ENCODE measurements around the gene C13orf46.

Gene C13orf46

DNA sequence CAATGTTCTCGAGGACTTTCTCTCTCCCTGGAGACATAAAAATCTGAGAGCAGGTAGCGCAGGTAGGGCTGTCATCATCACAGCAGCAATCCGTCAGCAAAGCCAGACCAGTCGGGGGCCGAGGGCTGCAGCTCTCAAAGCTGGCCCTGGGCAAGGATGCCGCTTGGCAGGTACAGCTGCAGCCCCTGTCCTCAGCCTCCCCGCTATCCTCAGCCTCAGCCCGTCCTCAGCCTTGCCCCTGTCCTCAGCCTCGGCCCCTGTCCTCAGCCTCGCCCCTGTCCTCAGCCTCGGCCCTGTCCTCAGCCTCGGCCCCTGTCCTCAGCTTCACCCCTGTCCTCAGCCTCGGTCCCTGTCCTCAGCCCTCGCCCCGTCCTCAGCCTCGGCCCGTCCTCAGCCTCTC, 10.9 kb downstream of the C13orf46 start:
- Histone ChIP-seq H3K27me3 (ENCODE audit: insufficient read depth, insufficient read length) (no peaks in the 10 kb centered on the region), H3K4me3 (ENCODE audit: insufficient read length, low read depth) (no peak overlapping the region), H3K36me3 (ENCODE audit: insufficient read depth, insufficient read length, low read length) (no peaks in the 10 kb centered on the region), H3K9ac (ENCODE audit: insufficient read length, low read depth) (no peak overlapping the region), H3K4me1 (ENCODE audit: insufficient read depth, insufficient read length) (no peaks in the 10 kb centered on the region), H3K9me3 (ENCODE audit: insufficient read depth, low read length) (peaks cover 35% of the 10 kb centered on the region)
- TF ChIP-seq YY1 (IDR thresholded peaks at IDR 0.05; ENCODE audit: insufficient read depth, insufficient read length) (no peak), SUZ12 (IDR thresholded peaks at IDR 0.05; ENCODE audit: extremely low read depth, insufficient read depth, insufficient read length) (no peak), ZNF274 (IDR thresholded peaks at IDR 0.05; ENCODE audit: low read depth, low read length) (no peak)
- DNase-seq (ENCODE audit: low read depth, low spot score): no peak

GRCh38 chr13:113962386-113962785, 11.5 kb downstream of the C13orf46 start:
- Histone ChIP-seq H3K4me3 (ENCODE audit: insufficient read length, low read depth) (no peak overlapping the region), H3K9me3 (ENCODE audit: insufficient read depth, low read length) (peaks cover 41% of the 10 kb centered on the region), H3K27me3 (ENCODE audit: insufficient read depth, insufficient read length) (no peaks in the 10 kb centered on the region), H3K36me3 (ENCODE audit: insufficient read depth, insufficient read length, low read length) (no peaks in the 10 kb centered on the region), H3K4me1 (ENCODE audit: insufficient read depth, insufficient read length) (no peaks in the 10 kb centered on the region), H3K9ac (ENCODE audit: insufficient read length, low read depth) (no peak overlapping the region)
- no peak for DNase-seq (ENCODE audit: low read depth, low spot score)
- TF ChIP-seq ZNF274 (IDR thresholded peaks at IDR 0.05; ENCODE audit: low read depth, low read length) (no peak), YY1 (IDR thresholded peaks at IDR 0.05; ENCODE audit: insufficient read depth, insufficient read length) (no peak)

DNA sequence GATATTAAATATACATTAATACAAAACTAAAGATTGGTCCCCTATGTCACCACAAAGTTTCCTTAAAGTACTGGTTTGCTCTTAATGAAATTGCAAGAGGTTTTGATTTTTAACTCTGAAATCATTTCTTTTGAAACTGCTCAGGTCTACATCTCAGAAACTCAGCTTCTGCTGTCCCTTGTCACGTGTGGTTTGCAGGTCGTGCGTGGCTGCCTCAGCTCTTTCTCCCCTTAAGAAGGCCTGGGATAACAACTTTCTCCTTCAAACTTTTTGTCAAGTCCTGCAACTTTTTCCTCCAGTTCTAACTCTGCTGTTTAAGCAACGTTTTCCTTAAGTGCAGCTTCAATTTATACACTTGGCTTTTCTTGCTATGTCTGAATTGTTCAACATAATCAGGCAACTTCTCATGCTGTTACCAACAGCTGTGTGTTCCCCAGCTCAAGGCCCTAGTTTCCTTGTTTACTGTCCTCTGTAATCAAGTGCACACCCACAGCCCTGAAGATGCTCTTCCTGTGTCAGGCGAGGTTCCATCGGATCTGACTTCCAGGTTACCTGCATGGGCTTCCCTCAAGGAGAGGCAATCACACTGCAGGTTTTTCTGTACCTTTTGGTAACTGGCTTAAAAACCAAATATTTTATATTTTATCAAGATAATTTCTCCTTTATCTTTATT, 13.5 kb downstream of the C13orf46 start:
- Histone ChIP-seq H3K27me3 (ENCODE audit: insufficient read depth, insufficient read length) (peaks cover 3% of the 10 kb centered on the region), H3K4me3 (ENCODE audit: insufficient read length, low read depth) (no peak overlapping the region), H3K36me3 (ENCODE audit: insufficient read depth, insufficient read length, low read length) (no peaks in the 10 kb centered on the region), H3K9me3 (ENCODE audit: insufficient read depth, low read length) (peaks cover 48% of the 10 kb centered on the region), H3K4me1 (ENCODE audit: insufficient read depth, insufficient read length) (no peaks in the 10 kb centered on the region), H3K9ac (ENCODE audit: insufficient read length, low read depth) (no peak overlapping the region)
- no peak for DNase-seq (ENCODE audit: low read depth, low spot score)
- TF ChIP-seq YY1 (IDR thresholded peaks at IDR 0.05; ENCODE audit: insufficient read depth, insufficient read length) (no peak), SUZ12 (IDR thresholded peaks at IDR 0.05; ENCODE audit: extremely low read depth, insufficient read depth, insufficient read length) (no peak)

DNA sequence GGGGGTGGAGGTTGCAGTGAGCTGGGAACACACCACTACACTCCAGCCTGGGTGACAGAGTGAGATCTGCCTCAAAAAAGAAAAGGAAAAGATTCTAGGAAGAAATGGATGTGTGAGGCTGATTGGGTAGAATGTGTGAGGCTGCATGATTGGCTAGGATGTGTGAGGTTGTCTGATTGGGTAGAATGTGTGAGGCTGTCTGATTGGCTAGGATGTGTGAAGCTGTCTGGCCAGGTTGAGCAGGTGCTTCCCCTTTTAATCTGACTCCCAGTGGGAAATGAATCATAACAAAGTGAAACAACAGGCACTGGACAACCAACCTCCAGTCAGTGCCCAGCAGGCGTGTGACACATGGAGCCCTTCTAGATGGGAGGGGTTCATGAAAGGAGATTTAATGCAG, 14.7 kb downstream of the C13orf46 start:
- Histone ChIP-seq H3K4me3 (ENCODE audit: insufficient read length, low read depth) (no peak overlapping the region), H3K27me3 (ENCODE audit: insufficient read depth, insufficient read length) (peaks cover 8% of the 10 kb centered on the region), H3K9me3 (ENCODE audit: insufficient read depth, low read length) (peaks cover 54% of the 10 kb centered on the region), H3K36me3 (ENCODE audit: insufficient read depth, insufficient read length, low read length) (no peaks in the 10 kb centered on the region), H3K4me1 (ENCODE audit: insufficient read depth, insufficient read length) (no peaks in the 10 kb centered on the region), H3K9ac (ENCODE audit: insufficient read length, low read depth) (no peak overlapping the region)
- no peak for DNase-seq (ENCODE audit: low read depth, low spot score)
- no peak for TF ChIP-seq YY1 (IDR thresholded peaks at IDR 0.05; ENCODE audit: insufficient read depth, insufficient read length)
- TF ChIP-seq SUZ12 (IDR thresholded peaks at IDR 0.05; ENCODE audit: extremely low read depth, insufficient read depth, insufficient read length): no peak
- TF ChIP-seq ZNF274 (IDR thresholded peaks at IDR 0.05; ENCODE audit: low read depth, low read length): no peak

DNA sequence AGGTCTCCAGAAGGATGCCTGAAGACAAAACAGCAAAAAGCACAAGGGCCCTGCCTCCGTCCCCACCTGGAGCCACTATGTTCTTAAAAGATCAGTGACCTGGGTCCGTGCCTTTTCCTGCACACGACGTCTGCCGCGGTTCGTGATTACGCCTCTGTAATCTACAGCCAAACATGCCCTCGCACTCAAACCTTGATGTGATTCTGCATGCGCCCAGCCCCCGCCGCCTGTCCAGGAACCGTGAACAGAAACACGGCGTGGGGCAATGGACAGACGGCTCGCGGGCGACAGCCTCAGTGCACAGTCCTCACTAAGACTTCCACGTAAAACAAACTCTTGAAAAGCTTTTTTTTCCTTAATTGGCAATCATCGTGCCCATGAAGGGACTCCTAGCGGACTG, 15.5 kb downstream of the C13orf46 start:
- no peak overlapping the region for H3K4me3 ChIP-seq (ENCODE audit: insufficient read length, low read depth)
- no peaks in the 10 kb centered on the region for H3K36me3 ChIP-seq (ENCODE audit: insufficient read depth, insufficient read length, low read length)
- H3K9ac ChIP-seq (ENCODE audit: insufficient read length, low read depth): no peak overlapping the region
- H3K27me3 ChIP-seq (ENCODE audit: insufficient read depth, insufficient read length): peaks cover 8% of the 10 kb centered on the region
- TF ChIP-seq SUZ12 (IDR thresholded peaks at IDR 0.05; ENCODE audit: extremely low read depth, insufficient read depth, insufficient read length): no peak
- TF ChIP-seq YY1 (IDR thresholded peaks at IDR 0.05; ENCODE audit: insufficient read depth, insufficient read length): no peak
- no peak for TF ChIP-seq ZNF274 (IDR thresholded peaks at IDR 0.05; ENCODE audit: low read depth, low read length)
- H3K9me3 ChIP-seq (ENCODE audit: insufficient read depth, low read length): peaks cover 54% of the 10 kb centered on the region
- no peak for DNase-seq (ENCODE audit: low read depth, low spot score)
- H3K4me1 ChIP-seq (ENCODE audit: insufficient read depth, insufficient read length): no peaks in the 10 kb centered on the region

DNA sequence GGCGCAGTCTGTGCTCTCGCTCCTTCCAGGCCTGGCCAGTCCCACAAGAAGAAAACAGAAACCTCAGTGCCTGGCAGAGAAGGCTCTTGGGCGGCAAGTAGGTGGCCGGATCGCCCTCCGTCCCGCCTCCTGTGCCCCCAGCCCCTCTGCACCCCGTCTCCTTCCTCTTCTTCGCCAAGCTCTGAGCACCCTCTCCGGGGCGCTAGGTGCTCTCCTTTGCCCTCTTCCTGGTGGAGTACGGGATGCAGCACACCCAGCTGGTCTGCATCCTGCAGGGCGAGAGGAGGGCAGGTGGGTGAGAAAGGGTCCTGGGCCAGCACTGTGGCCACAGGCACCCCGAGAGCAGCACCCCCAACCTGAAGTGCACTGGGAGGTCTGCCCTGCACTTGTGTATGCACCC, 17.3 kb downstream of the C13orf46 start:
- no peak for DNase-seq (ENCODE audit: low read depth, low spot score)
- peaks cover 54% of the 10 kb centered on the region for H3K9me3 ChIP-seq (ENCODE audit: insufficient read depth, low read length)
- TF ChIP-seq ZNF274 (IDR thresholded peaks at IDR 0.05; ENCODE audit: low read depth, low read length): no peak
- TF ChIP-seq SUZ12 (IDR thresholded peaks at IDR 0.05; ENCODE audit: extremely low read depth, insufficient read depth, insufficient read length): no peak
- peaks cover under 1% of the 10 kb centered on the region for H3K4me1 ChIP-seq (ENCODE audit: insufficient read depth, insufficient read length)
- H3K9ac ChIP-seq (ENCODE audit: insufficient read length, low read depth): no peak overlapping the region
- peaks cover 8% of the 10 kb centered on the region for H3K27me3 ChIP-seq (ENCODE audit: insufficient read depth, insufficient read length)
- H3K36me3 ChIP-seq (ENCODE audit: insufficient read depth, insufficient read length, low read length): no peaks in the 10 kb centered on the region
- H3K4me3 ChIP-seq (ENCODE audit: insufficient read length, low read depth): no peak overlapping the region

- H3K4me3 ChIP-seq (ENCODE audit: insufficient read length, low read depth): no peak overlapping the region
- no peak for TF ChIP-seq SUZ12 (IDR thresholded peaks at IDR 0.05; ENCODE audit: extremely low read depth, insufficient read depth, insufficient read length)
- TF ChIP-seq YY1 (IDR thresholded peaks at IDR 0.05; ENCODE audit: insufficient read depth, insufficient read length): no peak
- TF ChIP-seq ZNF274 (IDR thresholded peaks at IDR 0.05; ENCODE audit: low read depth, low read length): no peak
- no peaks in the 10 kb centered on the region for H3K36me3 ChIP-seq (ENCODE audit: insufficient read depth, insufficient read length, low read length)
- peaks cover 45% of the 10 kb centered on the region for H3K9me3 ChIP-seq (ENCODE audit: insufficient read depth, low read length)
- no peak for DNase-seq (ENCODE audit: low read depth, low spot score)
- peaks cover 8% of the 10 kb centered on the region for H3K27me3 ChIP-seq (ENCODE audit: insufficient read depth, insufficient read length)
- no peak overlapping the region for H3K9ac ChIP-seq (ENCODE audit: insufficient read length, low read depth)
- peaks cover 8% of the 10 kb centered on the region for H3K4me1 ChIP-seq (ENCODE audit: insufficient read depth, insufficient read length)
Observed at GRCh38 chr13:113955691-113956090, 18.2 kb downstream of the C13orf46 start.
